Panc1 (cell line): Measurements from ENCODE around the gene SPSB3. TPM values are rescaled to one million over a fixed set of nuclear protein-coding genes. Genes with fewer than 3 reads are reported as not detected.

Experiments used
- ATAC-seq: fragments of 200-7000 bp; cut with Tn5 transposase; 2 replicates; pipeline ENCODE4 v1.9.1; 2020; ENCODE audit warnings: mild to moderate bottlenecking, moderate library complexity
- BruUV-seq: library from RNA; stranded (reverse); fragments of 400-500 nt; replicated peaks from 2 replicates; lab custom pipeline; 2021; lab: Mats Ljungman, UMichigan
- CTCF ChIA-PET: fragments of 300-600 bp; sonication (Branson Sonifier 250); formaldehyde crosslinking; loops from one replicate; lab custom pipeline; 2022; ENCODE audit warnings: antibody characterized with exemption; lab: Charles Lee
- POLR2A ChIA-PET: fragments of 300-600 bp; sonication (Branson Sonifier 250); formaldehyde crosslinking; loops from one replicate; lab custom pipeline; 2022; ENCODE audit warnings: antibody characterized with exemption; lab: Charles Lee
- DNase-seq: peaks from one replicate; pipeline ENCODE4 v3.0.0-alpha.2; 2010; ENCODE audit warnings: low read depth, low spot score
- H3K27ac ChIP-seq: 2 replicates; pipeline ENCODE4 v1.5.1; 2011; ENCODE audit warnings: mild to moderate bottlenecking, low read length, inconsistent platforms
- H3K27me3 ChIP-seq: fragments of 200-500 bp; sonication (Bioruptor generic); 2 replicates; pipeline ENCODE4 v1.6.0; 2014; ENCODE audit warnings: low read length, inconsistent platforms; ENCODE audit not compliant: control insufficient read depth, insufficient read depth
- H3K36me3 ChIP-seq: fragments of 200-500 bp; sonication (Bioruptor generic); 2 replicates; pipeline ENCODE4 v1.5.1; 2014; ENCODE audit warnings: inconsistent platforms, mild to moderate bottlenecking, low read length, moderate library complexity; ENCODE audit not compliant: control insufficient read depth, insufficient read depth
- H3K4me1 ChIP-seq: 2 replicates; pipeline ENCODE4 v1.5.1; 2011; ENCODE audit warnings: inconsistent platforms, mild to moderate bottlenecking, low read length, moderate library complexity; ENCODE audit not compliant: control insufficient read depth, insufficient read depth
- H3K4me3 ChIP-seq, 2 experiments: 2 replicates each; pipeline ENCODE4 v1.5.1; 2011 to 2012; ENCODE audit warnings: low read depth in 2 of 2, low read length in 2 of 2, mild to moderate bottlenecking in 2 of 2, inconsistent platforms in 1 of 2, moderate library complexity in 1 of 2
- H3K9me3 ChIP-seq: fragments of 200-500 bp; sonication (Bioruptor generic); 2 replicates; pipeline ENCODE4 v1.5.1; 2014; ENCODE audit warnings: low read depth, mild to moderate bottlenecking, inconsistent platforms, low read length, moderate library complexity; ENCODE audit not compliant: control insufficient read depth, insufficient read depth
- CTCF ChIP-seq: fragments of 450-650 bp; IDR thresholded peaks from 2 replicates; pipeline ENCODE4 v1.5.1; 2017; ENCODE audit warnings: mild to moderate bottlenecking
- POLR2AphosphoS5 ChIP-seq: IDR thresholded peaks from 2 replicates; pipeline ENCODE4 v1.6.1; 2012; ENCODE audit warnings: mild to moderate bottlenecking, low read depth, low read length, moderate library complexity
- REST ChIP-seq, 2 experiments: IDR thresholded peaks; 2 replicates each; pipeline ENCODE4 v1.6.1; 2011 to 2012; ENCODE audit warnings: low read depth in 2 of 2, control low read depth in 1 of 2, low read length in 1 of 2, mild to moderate bottlenecking in 1 of 2, moderate library complexity in 1 of 2; ENCODE audit not compliant: insufficient read depth in 1 of 2
- SIN3A ChIP-seq: IDR thresholded peaks from 2 replicates; pipeline ENCODE4 v1.6.1; 2012; ENCODE audit warnings: low read depth, mild to moderate bottlenecking, low read length, moderate library complexity, borderline replicate concordance; ENCODE audit not compliant: insufficient read depth
- TCF7L2 ChIP-seq: IDR thresholded peaks from 2 replicates; pipeline ENCODE4 v1.6.1; 2011; ENCODE audit warnings: mild to moderate bottlenecking, low read depth, low read length, inconsistent platforms
- in situ Hi-C: cut with HindIII; loops from 2 replicates; pipeline ENCODE4 v1.10.0; 2016; ENCODE audit warnings: low sequenced_read_pairs, low pct_unique_long_range_greater_than_20kb
- intact Hi-C: fragments of 100-400 bp; cut with micrococcal nuclease; formaldehyde crosslinking; loops from one replicate; pipeline ENCODE4 v1.10.0; 2022; ENCODE audit not compliant: unreplicated experiment
- total RNA-seq: library from RNA; stranded (reverse); gene quantifications from one replicate; pipeline ENCODE4 v1.2.1, GENCODE V29; 2021; ENCODE audit not compliant: unreplicated experiment

The SPSB3 gene
- total RNA-seq, 1 experiment from 2014 or later: 23.0 TPM

GRCh38 chr16:1778200-1779179, 3.9 kb downstream of the SPSB3 start:
- ChIA-PET POLR2A (no interaction called here), CTCF (no interaction called here)
- intact Hi-C loops: loop anchor here (10.0 kb wide), 1 partner anchor 1094 kb away; the partner anchor contains the start of genes JMJD8 and STUB1
- BruUV-seq: no TSS peak
- Histone ChIP-seq H3K27ac (peak overlapping the region; percentile 77), H3K36me3 (peaks cover 3% of the 10 kb centered on the region; the same call in 1 of the 2 replicates), H3K27me3 (no peaks in the 10 kb centered on the region), H3K4me1 (peaks cover 61% of the 10 kb centered on the region), H3K9me3 (no peaks in the 10 kb centered on the region), H3K4me3 (no peak overlapping the region)
- DNase-seq (no peak), ATAC-seq (peak; percentile 2)
- in situ Hi-C loops: no loop called here
- 0 out of 2 replicates have a peak, but pooled peaks have one; percentile 9 for TF ChIP-seq POLR2AphosphoS5
- TF ChIP-seq TCF7L2: no peak
- no peak for TF ChIP-seq CTCF
- TF ChIP-seq REST (IDR thresholded peaks at IDR 0.05; ENCODE audit: insufficient read depth in 1 of 2, low read depth in 2 of 2, low read length in 1 of 2): 0 out of 4 replicates have a peak, but pooled peaks of 1 of the 2 experiments have one; percentile 14
- peak; percentile 56; the same call in 1 of the 2 replicates for TF ChIP-seq SIN3A

GRCh38 chr16:1777375-1778199, 4.8 kb downstream of the SPSB3 start:
- Histone ChIP-seq H3K4me1 (peaks cover 61% of the 10 kb centered on the region), H3K27me3 (no peaks in the 10 kb centered on the region), H3K9me3 (no peaks in the 10 kb centered on the region), H3K27ac (peak overlapping the region; percentile 77; the same call in 1 of the 2 replicates), H3K4me3 (no peak overlapping the region), H3K36me3 (no peaks in the 10 kb centered on the region; the same call in 1 of the 2 replicates)
- intact Hi-C loops: loop anchor here (10.0 kb wide), 1 partner anchor 1093 kb away; the partner anchor contains the start of genes JMJD8 and STUB1
- no TSS peak for BruUV-seq
- no peak for TF ChIP-seq TCF7L2
- no peak for TF ChIP-seq REST (IDR thresholded peaks at IDR 0.05; ENCODE audit: insufficient read depth in 1 of 2, low read depth in 2 of 2, low read length in 1 of 2)
- TF ChIP-seq POLR2AphosphoS5: peak; percentile 51; the same call in 1 of the 2 replicates
- no peak for TF ChIP-seq SIN3A
- POLR2A ChIA-PET: no interaction called here
- DNase-seq (no peak), ATAC-seq (no peak)
- CTCF ChIA-PET: interaction anchor here (0.6 kb wide), 1 partner anchor 46 kb away, joined by 17 read pairs; no protein-coding TSS in a partner anchor
- in situ Hi-C loops: no loop called here
